Stimulated activated naive CD8-positive, alpha-beta T cell treated with anti-CD3 and anti-CD28 coated beads, Interleukin-15, Interleukin-2, amounts not matched to agents 100 U/mL and 50 U/mL, for 24 hours (primary cell): ENCODE measurements around the gene DIS3L2.
A peak's percentile ranks its signal among the peaks of the same experiment; 100 is the strongest.

Source experiments
- ATAC-seq: fragments of 150-1000 bp; cut with Tn5 transposase; one replicate; pipeline ENCODE4 v1.10.0; 2021
- DNase-seq: peaks from one replicate; pipeline ENCODE4 v3.0.0; 2021

DIS3L2 gene

DNA sequence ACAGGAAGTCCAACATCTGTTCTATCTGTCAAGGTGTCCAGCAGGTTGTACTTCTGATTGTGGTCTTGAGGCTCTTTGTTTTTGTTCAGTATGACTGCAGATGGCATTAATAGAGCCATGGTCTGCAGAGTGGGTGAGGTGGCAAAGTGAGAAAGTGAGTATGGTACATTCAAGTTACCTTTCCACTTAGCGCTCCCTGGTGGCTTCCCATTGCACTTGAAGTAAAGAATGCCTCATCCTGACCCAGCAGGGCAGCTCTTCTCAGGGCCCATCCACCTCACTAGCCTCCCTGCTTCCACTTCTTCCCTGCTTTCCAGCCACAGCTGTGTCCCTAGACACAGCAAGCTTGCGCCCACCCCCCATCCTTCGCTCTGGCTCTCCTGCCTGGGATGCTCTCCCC, 269.0 kb downstream of the DIS3L2 start:
- DNase-seq (peak; percentile 31), ATAC-seq (no peak)

DNA sequence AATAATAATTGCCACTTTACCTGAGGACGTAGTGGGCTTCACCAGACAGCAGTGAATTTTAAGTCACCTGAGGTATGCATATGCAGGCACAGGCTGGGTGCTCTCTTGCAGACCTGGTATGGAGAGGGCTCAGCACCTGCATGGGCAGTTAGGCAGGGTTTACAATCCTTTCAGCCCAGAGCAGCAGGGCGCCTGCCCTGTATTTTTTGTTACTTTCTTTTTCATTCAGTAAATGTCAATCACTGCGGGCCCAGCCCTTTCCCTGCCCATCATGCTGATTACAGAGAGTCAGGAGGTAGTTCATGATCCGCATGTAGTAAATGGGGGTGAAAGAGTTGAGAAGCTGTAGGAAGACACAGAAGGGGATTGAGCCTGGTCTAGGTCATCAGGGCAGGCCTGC, 270.0 kb downstream of the DIS3L2 start:
- ATAC-seq (no peak), DNase-seq (no peak)

GRCh38 chr2:232232915-232233314, 271.4 kb downstream of the DIS3L2 start:
- DNase-seq = no peak
- ATAC-seq = no peak

GRCh38 chr2:232234922-232235615, 273.6 kb downstream of the DIS3L2 start:
- no peak for DNase-seq

GRCh38 chr2:232235716-232236115, 274.2 kb downstream of the DIS3L2 start:
- ATAC-seq = no peak
- DNase-seq = no peak

More at GRCh38 chr2:232234922-232235615, 273.6 kb downstream of the DIS3L2 start:
- no peak for ATAC-seq

- DNase-seq = no peak
- peak; percentile 89 for ATAC-seq
These were observed 274.7 kb downstream of the DIS3L2 start for GRCh38 chr2:232236200-232236599.

DNA sequence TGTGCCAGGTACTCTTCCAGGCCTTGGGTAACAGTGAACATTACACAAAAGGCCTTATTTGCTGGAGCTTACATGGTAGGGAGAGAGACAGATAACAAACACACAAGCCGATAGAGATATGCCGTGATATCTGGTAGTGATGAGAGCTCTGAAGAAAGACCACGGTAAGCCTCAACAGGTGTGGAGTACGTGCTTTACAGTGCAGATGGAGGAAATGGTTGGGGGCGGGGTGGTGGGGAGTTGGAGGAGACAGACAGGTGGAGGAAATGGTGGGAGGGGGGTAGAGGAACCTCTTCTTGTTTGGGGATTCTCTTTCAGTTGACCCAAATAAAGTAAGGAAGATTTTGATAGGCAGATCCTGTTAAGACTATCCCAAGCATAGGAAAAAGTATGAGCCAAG, 276.0 kb downstream of the DIS3L2 start:
- DNase-seq (no peak), ATAC-seq (no peak)

GRCh38 chr2:232238108-232238507, 276.6 kb downstream of the DIS3L2 start:
- ATAC-seq (no peak), DNase-seq (no peak)

DNA sequence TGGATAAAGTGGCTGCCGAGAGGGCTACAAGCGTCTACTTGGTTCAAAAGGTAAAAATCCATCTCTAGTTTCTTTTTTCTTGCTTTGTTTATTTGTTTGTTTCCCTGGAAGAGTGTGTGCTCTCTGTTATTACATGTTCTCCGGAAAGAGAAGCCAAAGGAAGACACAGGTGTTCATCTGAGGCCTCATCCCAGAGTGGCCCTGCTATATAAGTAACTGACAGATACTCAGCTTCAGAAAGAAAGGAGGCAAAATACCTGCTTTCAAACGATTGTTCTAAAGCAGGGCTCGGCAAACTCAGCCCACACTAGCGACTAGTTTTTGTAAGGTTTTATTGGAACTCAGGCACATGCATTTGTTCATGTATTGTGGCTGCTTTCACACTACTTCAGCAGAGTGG, 277.1 kb downstream of the DIS3L2 start:
- no peak for ATAC-seq
- no peak for DNase-seq

- peak; percentile 34 for ATAC-seq
- DNase-seq = no peak
These were observed 278.6 kb downstream of the DIS3L2 start for GRCh38 chr2:232239951-232240681.

- DNase-seq (no peak), ATAC-seq (no peak)
These were observed 279.4 kb downstream of the DIS3L2 start for GRCh38 chr2:232240906-232241305.

DNA sequence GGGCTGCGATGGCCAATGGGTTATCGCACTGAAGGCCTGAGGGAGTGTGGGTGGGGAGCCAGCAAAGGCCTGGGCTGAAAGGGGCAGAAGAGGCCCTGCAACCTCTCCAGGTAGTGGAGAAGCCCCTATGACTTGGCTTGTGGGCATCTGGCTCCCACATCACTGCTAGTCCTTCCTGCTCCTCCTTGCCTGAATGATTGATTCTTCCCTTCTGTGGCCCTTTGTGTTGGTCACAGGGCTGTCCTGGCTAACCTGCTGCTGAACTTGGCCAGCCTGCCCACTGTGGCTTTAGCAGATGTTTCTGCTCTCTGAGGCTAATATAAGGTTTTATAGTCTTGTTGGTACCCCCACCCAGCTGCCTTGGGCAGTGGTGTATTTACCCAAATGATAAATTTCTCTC, 280.8 kb downstream of the DIS3L2 start:
- DNase-seq (no peak), ATAC-seq (no peak)

DNA sequence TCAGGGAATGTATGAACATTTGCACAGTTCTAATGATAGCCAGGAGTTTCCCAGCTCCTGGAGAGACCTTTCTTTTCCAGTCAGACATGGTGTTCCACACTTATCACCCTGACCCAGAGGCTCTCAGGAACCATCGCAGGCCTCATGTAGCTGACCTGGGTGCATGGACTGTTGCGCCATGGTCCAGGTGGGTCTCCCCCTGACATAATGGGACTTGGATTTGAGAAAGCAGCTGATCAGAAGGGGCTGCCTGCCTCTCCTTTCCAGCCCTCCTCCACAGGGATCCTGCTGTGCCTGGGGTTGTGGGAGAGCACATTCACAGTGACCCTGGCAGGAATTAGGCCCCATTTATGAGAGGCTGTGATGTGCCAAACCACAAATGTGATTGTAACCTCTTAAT, 283.6 kb downstream of the DIS3L2 start:
- ATAC-seq = no peak
- no peak for DNase-seq

DNA sequence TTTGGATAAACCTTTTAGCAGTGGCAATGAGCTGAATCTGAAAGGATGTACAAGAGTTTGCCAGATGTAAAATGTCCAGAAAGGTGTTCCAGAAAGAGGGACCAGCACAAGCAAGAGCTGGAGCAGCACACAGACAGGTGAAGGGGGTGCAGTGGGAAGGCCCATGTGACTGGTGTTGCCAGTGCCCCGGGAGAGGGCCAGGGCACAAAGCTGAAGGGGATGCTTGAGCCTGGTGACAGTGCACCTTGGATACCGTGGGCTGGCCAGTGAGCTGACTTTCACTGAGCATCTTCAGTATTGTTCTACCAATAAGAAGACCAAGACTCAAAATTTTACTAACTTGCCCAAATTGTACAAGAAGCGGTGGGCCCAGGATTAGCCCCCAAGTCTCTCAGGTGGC, 284.7 kb downstream of the DIS3L2 start:
- DNase-seq (no peak), ATAC-seq (no peak)

GRCh38 chr2:232249096-232249495, 287.6 kb downstream of the DIS3L2 start:
- no peak for ATAC-seq
- no peak for DNase-seq

DNA sequence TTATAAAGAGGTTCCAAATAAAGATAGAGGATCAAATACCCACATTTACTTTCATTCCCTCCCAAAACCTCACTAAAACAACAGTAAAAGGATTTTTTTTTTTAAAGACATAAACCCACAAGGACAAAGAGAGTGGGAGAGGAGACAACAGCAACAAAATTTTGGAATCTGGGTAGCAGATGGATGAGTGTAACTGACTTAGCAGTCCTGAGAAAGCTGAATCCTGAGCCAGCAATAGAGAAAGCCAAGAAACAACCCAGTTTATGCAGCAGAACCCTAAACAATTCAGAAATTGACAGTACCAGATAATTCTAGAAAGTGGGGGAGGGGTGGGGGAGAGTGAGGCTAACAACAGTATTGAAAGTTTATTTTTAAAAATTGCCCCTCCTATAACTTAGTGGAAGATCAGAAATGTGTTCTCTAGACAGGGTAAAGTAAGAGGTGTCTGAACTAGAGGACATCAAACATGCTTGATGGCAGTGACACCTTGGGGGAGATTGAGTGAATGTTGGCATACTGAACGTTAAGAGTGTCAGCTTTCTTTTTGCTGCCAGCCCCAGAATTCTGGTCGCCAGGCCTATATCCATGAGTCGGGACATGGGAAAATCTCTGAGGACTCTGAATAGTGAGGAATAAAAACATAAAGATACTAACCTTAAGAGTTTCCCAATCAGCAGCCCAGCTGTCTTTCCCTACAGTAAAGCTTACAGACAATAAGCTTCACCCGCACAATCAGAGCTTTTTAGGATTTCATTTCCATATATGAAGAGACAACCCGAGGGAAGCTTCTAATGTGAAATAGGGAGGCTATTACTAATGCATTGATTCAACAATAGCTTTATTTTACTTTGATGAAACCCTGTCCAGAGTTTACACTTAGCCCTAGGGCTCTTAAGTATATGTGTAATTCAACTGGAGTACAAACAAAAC, 289.0 kb downstream of the DIS3L2 start:
- ATAC-seq = no peak
- DNase-seq = no peak

- ATAC-seq (no peak), DNase-seq (no peak)
These were observed 293.5 kb downstream of the DIS3L2 start for GRCh38 chr2:232255033-232255432.

GRCh38 chr2:232260075-232260474, 298.6 kb downstream of the DIS3L2 start:
- ATAC-seq (no peak), DNase-seq (no peak)

DNA sequence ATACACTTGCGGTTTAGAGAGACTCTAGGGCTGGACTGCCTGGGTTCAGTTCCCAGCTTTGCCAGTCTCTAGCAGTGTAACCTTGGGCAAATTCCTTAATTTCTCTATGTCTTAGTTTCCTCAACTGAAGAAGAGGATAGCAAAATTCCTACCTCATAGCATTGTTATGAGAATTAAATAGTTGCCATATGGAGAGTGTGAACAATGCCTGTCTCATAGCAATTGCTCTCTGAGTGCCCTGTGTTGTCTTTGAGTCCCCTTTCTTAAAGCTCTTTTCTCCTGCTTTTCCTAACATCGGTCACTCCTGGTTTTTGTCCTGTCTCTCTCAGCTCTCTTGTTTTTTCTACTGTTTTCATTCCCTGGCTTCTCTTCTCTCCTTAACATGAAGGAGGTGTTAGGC, 300.3 kb downstream of the DIS3L2 start:
- ATAC-seq (no peak), DNase-seq (no peak)

GRCh38 chr2:232263295-232263694, 301.8 kb downstream of the DIS3L2 start:
- DNase-seq (no peak), ATAC-seq (no peak)

GRCh38 chr2:232264081-232264480, 302.6 kb downstream of the DIS3L2 start:
- ATAC-seq = no peak
- no peak for DNase-seq

GRCh38 chr2:232265329-232265728, 303.8 kb downstream of the DIS3L2 start:
- ATAC-seq (no peak), DNase-seq (no peak)

GRCh38 chr2:232268636-232269165, 307.2 kb downstream of the DIS3L2 start:
- DNase-seq (no peak), ATAC-seq (no peak)
